Liver (tissue), 9 donors: ENCODE measurements around the gene DAPK2. TPM values are rescaled to one million over a fixed set of nuclear protein-coding genes. Genes with fewer than 3 reads are reported as not detected.

Source experiments
- DNase-seq: peaks from one replicate; pipeline ENCODE4 v3.0.0-alpha.2; 2017; ENCODE audit warnings: low spot score
- H3K27ac ChIP-seq, 2 donors: one replicate each; pipeline ENCODE4 v1.7.0; 2013; ENCODE audit warnings: inconsistent platforms in 2 of 2, low read length in 2 of 2, control low read depth in 1 of 2, low read depth in 1 of 2, mild to moderate bottlenecking in 1 of 2
- H3K27me3 ChIP-seq, 4 donors: one replicate each; pipeline versions ENCODE4 v1.6.1 to v1.7.0; 2013; ENCODE audit warnings: low read length in 3 of 4, inconsistent platforms in 1 of 4, mild to moderate bottlenecking in 1 of 4, moderate library complexity in 1 of 4; ENCODE audit not compliant: control insufficient read depth in 4 of 4, insufficient read depth in 4 of 4
- H3K36me3 ChIP-seq, 4 donors: one replicate each; pipeline versions ENCODE4 v1.6.1 to v1.7.0; 2013; ENCODE audit warnings: low read length in 3 of 4, mild to moderate bottlenecking in 3 of 4, low read depth in 1 of 4, moderate library complexity in 1 of 4; ENCODE audit not compliant: control insufficient read depth in 4 of 4, insufficient read depth in 3 of 4
- H3K4me1 ChIP-seq, 4 donors: one replicate each; pipeline versions ENCODE4 v1.6.1 to v1.7.0; 2013; ENCODE audit warnings: low read length in 3 of 4, mild to moderate bottlenecking in 3 of 4, moderate library complexity in 1 of 4; ENCODE audit not compliant: control insufficient read depth in 4 of 4, insufficient read depth in 4 of 4
- H3K4me3 ChIP-seq, 3 donors: one replicate each; pipeline versions ENCODE4 v1.6.1 to v1.7.0; 2013; ENCODE audit warnings: low read length in 3 of 3, control low read depth in 1 of 3, low read depth in 1 of 3, mild to moderate bottlenecking in 1 of 3
- H3K9ac ChIP-seq, 2 donors: one replicate each; pipeline ENCODE4 v1.7.0; 2013; ENCODE audit warnings: low read length in 2 of 2, mild to moderate bottlenecking in 2 of 2, moderate library complexity in 2 of 2, control low read depth in 1 of 2, low read depth in 1 of 2
- H3K9me3 ChIP-seq, 4 donors: one replicate each; pipeline versions ENCODE4 v1.6.1 to v1.7.0; 2013; ENCODE audit warnings: low read length in 3 of 4; ENCODE audit not compliant: control insufficient read depth in 4 of 4
- ATF3 ChIP-seq: IDR thresholded peaks from 2 replicates; pipeline ENCODE4 v1.6.1; 2016; ENCODE audit warnings: antibody characterized with exemption
- CTCF ChIP-seq: fragments of 150-350 bp; IDR thresholded peaks from 2 replicates; pipeline ENCODE4 v1.5.1; 2017; ENCODE audit warnings: improper control_type of control experiment, low read depth, low read length; ENCODE audit not compliant: missing input control
- EGR1 ChIP-seq, 2 donors: IDR thresholded peaks; 2 replicates each; pipeline ENCODE4 v1.6.1; 2016 to 2018; ENCODE audit warnings: antibody characterized with exemption in 2 of 2, low read depth in 2 of 2
- FOXA1 ChIP-seq: IDR thresholded peaks from 2 replicates; pipeline ENCODE4 v1.6.1; 2016; ENCODE audit warnings: antibody characterized with exemption
- FOXA2 ChIP-seq: IDR thresholded peaks from 2 replicates; pipeline ENCODE4 v1.6.1; 2016; ENCODE audit warnings: antibody characterized with exemption
- GABPA ChIP-seq, 2 donors: IDR thresholded peaks in 1 of 2; conservative IDR thresholded peaks in 1 of 2; 2 replicates each; pipeline ENCODE4 v1.6.1; 2016; ENCODE audit warnings: antibody characterized with exemption in 2 of 2, mild to moderate bottlenecking in 1 of 2, moderate library complexity in 1 of 2
- HNF4A ChIP-seq, 2 donors: conservative IDR thresholded peaks; 2 replicates each; pipeline ENCODE4 v1.6.1; 2016; ENCODE audit warnings: antibody characterized with exemption in 2 of 2, mild to moderate bottlenecking in 2 of 2
- HNF4G ChIP-seq: IDR thresholded peaks from 2 replicates; pipeline ENCODE4 v1.6.1; 2016; ENCODE audit warnings: antibody characterized with exemption
- MAX ChIP-seq: IDR thresholded peaks from 2 replicates; pipeline ENCODE4 v1.6.1; 2016; ENCODE audit warnings: antibody characterized with exemption
- NR2F2 ChIP-seq: IDR thresholded peaks from 2 replicates; pipeline ENCODE4 v1.6.1; 2016; ENCODE audit warnings: antibody characterized with exemption
- RAD21 ChIP-seq, 2 donors: IDR thresholded peaks; 2 replicates each; pipeline ENCODE4 v1.6.1; 2016; ENCODE audit warnings: antibody characterized with exemption in 2 of 2, mild to moderate bottlenecking in 2 of 2
- REST ChIP-seq: IDR thresholded peaks from 2 replicates; pipeline ENCODE4 v1.6.1; 2016; ENCODE audit warnings: antibody characterized with exemption, mild to moderate bottlenecking
- RXRA ChIP-seq, 2 donors: IDR thresholded peaks; 2 replicates each; pipeline ENCODE4 v1.6.1; 2017 to 2018; ENCODE audit warnings: antibody characterized with exemption in 2 of 2, mild to moderate bottlenecking in 1 of 2
- SP1 ChIP-seq: IDR thresholded peaks from 2 replicates; pipeline ENCODE4 v1.6.1; 2018; ENCODE audit warnings: antibody characterized with exemption, mild to moderate bottlenecking
- TAF1 ChIP-seq: conservative IDR thresholded peaks from 2 replicates; pipeline ENCODE4 v1.6.1; 2016; ENCODE audit warnings: antibody characterized with exemption, mild to moderate bottlenecking
- YY1 ChIP-seq: IDR thresholded peaks from 2 replicates; pipeline ENCODE4 v1.6.1; 2016; ENCODE audit warnings: antibody characterized with exemption, mild to moderate bottlenecking
- ZBTB33 ChIP-seq: IDR thresholded peaks from 2 replicates; pipeline ENCODE4 v1.6.1; 2016; ENCODE audit warnings: antibody characterized with exemption
- WGBS: extraction: QIAGEN DNeasy Blood & Tissue Kit; methylation state at CpG from one replicate; pipeline ENCODE4 v1.1.7; 2013; 5-methylcytosine and 5-hydroxymethylcytosine counted together
- polyA plus RNA-seq, 2 donors: library from polyadenylated mRNA; stranded (reverse) in 1 of 2; unstranded in 1 of 2; fragments of 200-250 nt in 1 of 2; fragments of >200 nt in 1 of 2; fragmentation: Nextera tagmentation in 1 of 2; extraction: Ambion mirVana in 1 of 2; gene quantifications; one replicate each; pipeline versions ENCODE4 v1.2.1 to v1.2.3, GENCODE V29; 2013 to 2015
- total RNA-seq, 2 donors: library from RNA; depleted of rRNA; stranded (reverse); fragments of >200 nt; gene quantifications; one replicate each; pipeline ENCODE4 v1.2.3, GENCODE V29; 2014
- donor health status: healthy.
- donor health status: healthy.
- donor health status: healthy.
- donor health status: healthy.
- donor health status: healthy.

DAPK2 gene
- total and polyA plus RNA-seq, 4 donors: 1.0 to 3.6 (median 1.1) TPM

- 81% methylated on average over 4 of the region's 4 CpGs for WGBS
- Histone ChIP-seq H3K9me3 (no peaks in the 10 kb centered on the region), H3K27ac (no peak overlapping the region), H3K36me3 (no peaks in the 10 kb centered on the region), H3K27me3 (no peaks in the 10 kb centered on the region), H3K9ac (no peak overlapping the region), H3K4me3 (no peak overlapping the region), H3K4me1 (no peaks in the 10 kb centered on the region)
- DNase-seq: no peak
- no peak for TF ChIP-seq EGR1 (IDR thresholded peaks at IDR 0.05; ENCODE audit: low read depth in 2 of 2)
- no peak for TF ChIP-seq ZBTB33
- no peak for TF ChIP-seq RXRA (IDR thresholded peaks at IDR 0.05)
- no peak for TF ChIP-seq FOXA2
- TF ChIP-seq RAD21 (IDR thresholded peaks at IDR 0.05): no peak
- no peak for TF ChIP-seq REST
- no peak for TF ChIP-seq MAX
- no peak for TF ChIP-seq CTCF
These were observed 171.7 kb downstream of the DAPK2 start for GRCh38 chr15:63874616-63875015.

GRCh38 chr15:63872759-63873510 is 173.3 kb downstream of the DAPK2 start:
- no peak overlapping the region for H3K4me3 ChIP-seq
- no peak for DNase-seq
- no peak overlapping the region for H3K27ac ChIP-seq
- no peaks in the 10 kb centered on the region for H3K36me3 ChIP-seq
- no peaks in the 10 kb centered on the region for H3K9me3 ChIP-seq
- TF ChIP-seq NR2F2: no peak
- no peak for TF ChIP-seq SP1
- TF ChIP-seq REST: no peak
- TF ChIP-seq FOXA2: no peak
- TF ChIP-seq YY1: no peak
- no peak for TF ChIP-seq FOXA1
- TF ChIP-seq MAX: no peak
- no peak for TF ChIP-seq ATF3
- no peak for TF ChIP-seq HNF4A (conservative IDR thresholded peaks at IDR 0.05)
- TF ChIP-seq TAF1: no peak
- no peak for TF ChIP-seq HNF4G
- TF ChIP-seq CTCF: no peak
- no peak for TF ChIP-seq GABPA (IDR thresholded peaks at IDR 0.05 in 1 of 2, conservative IDR thresholded peaks at IDR 0.05 in 1 of 2)
- TF ChIP-seq RAD21 (IDR thresholded peaks at IDR 0.05): no peak
- no peaks in the 10 kb centered on the region for H3K27me3 ChIP-seq
- WGBS: 93% methylated on average over 8 of the region's 8 CpGs
- no peaks in the 10 kb centered on the region for H3K4me1 ChIP-seq
- no peak overlapping the region for H3K9ac ChIP-seq
